ENCODE data around the gene SASH1.

The SASH1 gene

DNA sequence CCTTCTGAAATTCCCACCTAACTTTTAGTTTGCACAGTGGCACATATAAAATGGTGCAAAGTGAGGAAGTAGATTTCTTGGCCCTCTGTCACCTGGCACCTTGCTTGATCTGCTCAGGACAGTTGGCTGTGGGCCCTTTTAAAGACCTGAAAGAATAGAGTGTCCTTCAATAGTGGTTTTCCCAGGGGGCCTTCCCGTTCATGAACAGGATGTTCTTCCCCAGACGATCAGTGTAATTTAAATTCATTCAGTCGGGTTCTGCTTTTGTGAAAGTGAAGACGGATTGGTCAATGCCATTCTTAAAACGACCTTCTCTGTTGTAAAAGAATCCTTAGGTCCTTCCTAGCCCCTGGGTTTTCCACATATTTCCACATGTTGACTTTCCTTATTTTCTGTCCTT lies 178.5 kb downstream of the SASH1 start:
- H3K9ac ChIP-seq (ENCODE audit: low read depth, low read length): no peak overlapping the region
- ATAC-seq (ENCODE audit: insufficient read depth, low read depth): no peak
- H3K79me2 ChIP-seq (ENCODE audit: insufficient read depth, low read length): no peaks in the 10 kb centered on the region

DNA sequence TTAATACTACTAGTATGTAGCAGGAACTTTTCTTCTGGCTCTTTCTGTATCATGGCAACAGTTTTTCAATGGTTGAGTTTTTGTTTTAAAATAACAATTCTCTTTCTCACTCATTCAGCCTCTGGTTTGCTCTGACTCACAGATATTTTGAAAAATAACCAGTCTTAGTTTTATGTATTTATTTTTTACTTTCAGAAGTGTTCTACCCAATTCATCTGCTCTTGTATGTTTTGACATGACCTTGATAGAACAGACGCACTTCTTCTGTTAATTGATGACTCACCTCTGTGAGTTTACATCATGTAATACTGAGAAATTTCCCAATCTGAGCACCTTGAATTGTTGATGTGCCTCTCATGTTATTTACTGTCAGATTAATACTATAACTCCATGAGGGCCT lies 178.9 kb downstream of the SASH1 start:
- Histone ChIP-seq H3K27ac (ENCODE audit: low read length) (no peak overlapping the region), H3K27me3 (ENCODE audit: insufficient read depth, low read length, poor library complexity) (no peaks in the 10 kb centered on the region), H2AFZ (ENCODE audit: low read depth, low read length) (no peak overlapping the region), H3K4me2 (ENCODE audit: insufficient read depth, low read length) (no peak overlapping the region), H3K36me3 (ENCODE audit: insufficient read depth, low read length) (no peaks in the 10 kb centered on the region), H4K20me1 (ENCODE audit: insufficient read depth, low read length) (no peaks in the 10 kb centered on the region), H3K4me1 (ENCODE audit: insufficient read depth, low read length) (no peaks in the 10 kb centered on the region), H3K79me2 (ENCODE audit: insufficient read depth, low read length) (no peaks in the 10 kb centered on the region), H3K4me3 (ENCODE audit: low read depth in 1 of 2, low read length in 2 of 2) (no peak overlapping the region), H3K9me3 (ENCODE audit: insufficient read depth, low read length, severe bottlenecking) (no peaks in the 10 kb centered on the region), H3K9ac (ENCODE audit: low read depth, low read length) (no peak overlapping the region)
- ATAC-seq (ENCODE audit: insufficient read depth, low read depth) (no peak), DNase-seq (no peak)
- TF ChIP-seq, protein P1, sequence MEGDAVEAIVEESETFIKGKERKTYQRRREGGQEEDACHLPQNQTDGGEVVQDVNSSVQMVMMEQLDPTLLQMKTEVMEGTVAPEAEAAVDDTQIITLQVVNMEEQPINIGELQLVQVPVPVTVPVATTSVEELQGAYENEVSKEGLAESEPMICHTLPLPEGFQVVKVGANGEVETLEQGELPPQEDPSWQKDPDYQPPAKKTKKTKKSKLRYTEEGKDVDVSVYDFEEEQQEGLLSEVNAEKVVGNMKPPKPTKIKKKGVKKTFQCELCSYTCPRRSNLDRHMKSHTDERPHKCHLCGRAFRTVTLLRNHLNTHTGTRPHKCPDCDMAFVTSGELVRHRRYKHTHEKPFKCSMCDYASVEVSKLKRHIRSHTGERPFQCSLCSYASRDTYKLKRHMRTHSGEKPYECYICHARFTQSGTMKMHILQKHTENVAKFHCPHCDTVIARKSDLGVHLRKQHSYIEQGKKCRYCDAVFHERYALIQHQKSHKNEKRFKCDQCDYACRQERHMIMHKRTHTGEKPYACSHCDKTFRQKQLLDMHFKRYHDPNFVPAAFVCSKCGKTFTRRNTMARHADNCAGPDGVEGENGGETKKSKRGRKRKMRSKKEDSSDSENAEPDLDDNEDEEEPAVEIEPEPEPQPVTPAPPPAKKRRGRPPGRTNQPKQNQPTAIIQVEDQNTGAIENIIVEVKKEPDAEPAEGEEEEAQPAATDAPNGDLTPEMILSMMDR (IDR thresholded peaks at IDR 0.05; ENCODE audit: borderline replicate concordance, extremely low read depth, low read length, poor library complexity, severe bottlenecking): no peak
- TF ChIP-seq EZH2 (IDR thresholded peaks at IDR 0.05; ENCODE audit: borderline replicate concordance, low read depth, low read length, severe bottlenecking): no peak

More for the DNA sequence above, 178.5 kb downstream of the SASH1 start:
- TF ChIP-seq, protein P1 (IDR thresholded peaks at IDR 0.05; ENCODE audit: borderline replicate concordance, extremely low read depth, low read length, poor library complexity, severe bottlenecking): no peak
- TF ChIP-seq EZH2 (IDR thresholded peaks at IDR 0.05; ENCODE audit: borderline replicate concordance, low read depth, low read length, severe bottlenecking): no peak
- Histone ChIP-seq H3K4me1 (ENCODE audit: insufficient read depth, low read length) (no peaks in the 10 kb centered on the region), H3K4me3 (ENCODE audit: low read depth in 1 of 2, low read length in 2 of 2) (no peak overlapping the region), H3K27ac (ENCODE audit: low read length) (no peak overlapping the region), H3K27me3 (ENCODE audit: insufficient read depth, low read length, poor library complexity) (no peaks in the 10 kb centered on the region), H3K4me2 (ENCODE audit: insufficient read depth, low read length) (no peak overlapping the region), H4K20me1 (ENCODE audit: insufficient read depth, low read length) (no peaks in the 10 kb centered on the region), H2AFZ (ENCODE audit: low read depth, low read length) (no peak overlapping the region), H3K36me3 (ENCODE audit: insufficient read depth, low read length) (no peaks in the 10 kb centered on the region), H3K9me3 (ENCODE audit: insufficient read depth, low read length, severe bottlenecking) (no peaks in the 10 kb centered on the region)
- DNase-seq: no peak

DNA sequence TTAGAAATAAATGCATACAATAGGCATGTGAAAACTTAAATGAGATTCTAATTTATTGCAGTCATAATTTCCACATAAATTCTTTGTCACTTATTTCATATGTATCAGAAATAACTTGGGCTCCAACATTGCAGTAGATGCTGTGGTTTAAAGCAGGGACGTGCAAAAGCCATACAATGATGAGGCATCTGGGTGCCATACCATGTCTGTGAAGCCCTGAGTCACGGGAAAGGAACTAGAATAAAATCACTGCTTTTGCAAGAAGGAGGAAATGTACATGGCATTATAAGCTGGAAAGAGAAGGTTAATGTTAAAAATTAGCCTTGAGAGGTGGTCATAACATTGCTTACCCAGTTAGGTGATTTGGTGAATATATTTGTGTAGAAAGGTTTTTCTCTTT lies 180.4 kb downstream of the SASH1 start:
- no peaks in the 10 kb centered on the region for H4K20me1 ChIP-seq (ENCODE audit: insufficient read depth, low read length)
- no peak overlapping the region for H3K4me3 ChIP-seq (ENCODE audit: low read depth in 1 of 2, low read length in 2 of 2)
- no peak overlapping the region for H3K4me2 ChIP-seq (ENCODE audit: insufficient read depth, low read length)
- H3K79me2 ChIP-seq (ENCODE audit: insufficient read depth, low read length): no peaks in the 10 kb centered on the region
- no peaks in the 10 kb centered on the region for H3K36me3 ChIP-seq (ENCODE audit: insufficient read depth, low read length)
- H3K4me1 ChIP-seq (ENCODE audit: insufficient read depth, low read length): no peaks in the 10 kb centered on the region
- no peak overlapping the region for H3K27ac ChIP-seq (ENCODE audit: low read length)
- ATAC-seq (ENCODE audit: insufficient read depth, low read depth) (no peak), DNase-seq (no peak)
- no peak for TF ChIP-seq EZH2 (IDR thresholded peaks at IDR 0.05; ENCODE audit: borderline replicate concordance, low read depth, low read length, severe bottlenecking)
- TF ChIP-seq, protein P1 (IDR thresholded peaks at IDR 0.05; ENCODE audit: borderline replicate concordance, extremely low read depth, low read length, poor library complexity, severe bottlenecking): no peak
- no peak overlapping the region for H3K9ac ChIP-seq (ENCODE audit: low read depth, low read length)
- H3K27me3 ChIP-seq (ENCODE audit: insufficient read depth, low read length, poor library complexity): no peaks in the 10 kb centered on the region
- H2AFZ ChIP-seq (ENCODE audit: low read depth, low read length): no peak overlapping the region
- no peaks in the 10 kb centered on the region for H3K9me3 ChIP-seq (ENCODE audit: insufficient read depth, low read length, severe bottlenecking)

DNA sequence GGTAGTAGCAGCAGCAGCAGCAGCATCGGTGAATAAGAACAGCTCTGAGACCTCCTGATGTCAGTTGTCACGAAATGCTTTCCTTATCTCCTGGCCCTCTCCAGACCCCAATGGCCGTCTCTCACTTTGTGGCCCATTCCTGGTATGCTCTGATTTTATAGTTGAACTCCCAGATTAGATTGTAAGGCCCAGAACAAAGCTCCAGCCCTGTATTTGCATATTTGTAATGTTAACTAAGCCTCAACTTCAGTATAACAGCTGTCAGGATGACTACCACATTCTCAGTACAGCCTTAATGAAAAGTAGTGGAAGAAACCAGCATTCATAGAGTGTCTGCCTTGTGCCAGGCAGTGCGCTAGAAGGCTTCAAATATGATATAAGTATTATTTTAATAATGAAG lies 180.9 kb downstream of the SASH1 start:
- Histone ChIP-seq H3K27ac (ENCODE audit: low read length) (no peak overlapping the region), H3K9me3 (ENCODE audit: insufficient read depth, low read length, severe bottlenecking) (no peaks in the 10 kb centered on the region), H3K9ac (ENCODE audit: low read depth, low read length) (no peak overlapping the region), H4K20me1 (ENCODE audit: insufficient read depth, low read length) (no peaks in the 10 kb centered on the region), H3K79me2 (ENCODE audit: insufficient read depth, low read length) (no peaks in the 10 kb centered on the region), H2AFZ (ENCODE audit: low read depth, low read length) (no peak overlapping the region), H3K36me3 (ENCODE audit: insufficient read depth, low read length) (no peaks in the 10 kb centered on the region), H3K4me2 (ENCODE audit: insufficient read depth, low read length) (no peak overlapping the region), H3K4me3 (ENCODE audit: low read depth in 1 of 2, low read length in 2 of 2) (no peak overlapping the region), H3K27me3 (ENCODE audit: insufficient read depth, low read length, poor library complexity) (peaks cover 4% of the 10 kb centered on the region), H3K4me1 (ENCODE audit: insufficient read depth, low read length) (no peaks in the 10 kb centered on the region)
- ATAC-seq (ENCODE audit: insufficient read depth, low read depth) (no peak), DNase-seq (no peak)
- no peak for TF ChIP-seq EZH2 (IDR thresholded peaks at IDR 0.05; ENCODE audit: borderline replicate concordance, low read depth, low read length, severe bottlenecking)
- TF ChIP-seq, protein P1 (IDR thresholded peaks at IDR 0.05; ENCODE audit: borderline replicate concordance, extremely low read depth, low read length, poor library complexity, severe bottlenecking): no peak
